Gastroesophageal sphincter (tissue), 3 donors: ENCODE results near the gene RAB26.
"Not testable (repeated sequence)": the region's sequence is repeated elsewhere in the genome, so short reads cannot be mapped to it uniquely, and the experiment has no call there.

Experiments
- EP300 ChIP-seq: sonication (generic); formaldehyde crosslinking; IDR thresholded peaks from one replicate; pipeline ENCODE4 v1.6.1; 2017; ENCODE audit warnings: antibody characterized with exemption, mild to moderate bottlenecking
- POLR2A ChIP-seq, 2 donors: fragments of 450-650 bp; IDR thresholded peaks; one replicate each; pipeline ENCODE4 v1.6.1; 2017; ENCODE audit warnings: antibody characterized with exemption in 2 of 2, mild to moderate bottlenecking in 2 of 2, moderate library complexity in 1 of 2
- POLR2AphosphoS5 ChIP-seq: sonication (generic); formaldehyde crosslinking; IDR thresholded peaks from one replicate; pipeline ENCODE4 v1.6.1; 2017; ENCODE audit warnings: antibody characterized with exemption
- TF ChIP-seq, protein P1 (sequence below), 4 experiments: fragments of 200-600 bp in 2 of 4; fragments of 450-650 bp in 2 of 4; sonication (generic) in 1 of 4; IDR thresholded peaks; one replicate each; pipeline ENCODE4 v1.5.1; 2017 to 2019; ENCODE audit warnings: antibody characterized with exemption in 4 of 4, mild to moderate bottlenecking in 2 of 4, moderate library complexity in 2 of 4

DNA sequence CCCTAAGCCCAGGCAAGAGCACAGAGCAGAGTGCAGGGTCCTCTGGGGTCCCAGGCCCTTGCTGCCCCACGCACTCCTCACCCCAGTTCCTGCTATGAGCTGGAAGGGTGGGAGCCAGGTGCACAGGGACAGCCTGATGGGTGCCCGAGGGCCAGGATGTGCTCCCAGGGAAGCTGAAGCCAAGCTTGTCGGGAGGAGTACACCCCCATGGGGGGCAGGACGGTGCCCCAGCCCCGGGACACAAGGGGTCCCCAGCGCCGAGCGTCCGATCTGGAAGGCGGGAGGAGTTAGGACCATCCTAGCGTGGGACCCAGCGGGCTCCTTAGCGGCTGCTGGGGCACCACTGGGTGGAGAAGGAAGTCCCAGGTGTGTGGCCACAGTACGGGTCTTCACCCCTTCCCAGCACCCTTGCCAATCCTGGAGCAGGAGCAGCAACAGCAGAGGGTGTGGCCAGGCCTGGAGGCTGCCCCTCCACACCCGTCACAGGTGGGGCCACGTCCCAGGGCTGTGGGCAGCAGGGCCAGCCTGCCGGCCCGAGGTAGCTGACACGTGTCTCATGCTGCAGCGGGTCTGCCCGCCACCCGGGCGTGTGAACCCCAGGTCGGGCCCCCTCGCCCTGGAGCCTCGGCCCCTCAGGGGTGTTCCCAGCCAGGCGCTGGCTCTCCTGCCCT, 24.6 kb upstream of the RAB26 start:
- TF ChIP-seq, protein P1, sequence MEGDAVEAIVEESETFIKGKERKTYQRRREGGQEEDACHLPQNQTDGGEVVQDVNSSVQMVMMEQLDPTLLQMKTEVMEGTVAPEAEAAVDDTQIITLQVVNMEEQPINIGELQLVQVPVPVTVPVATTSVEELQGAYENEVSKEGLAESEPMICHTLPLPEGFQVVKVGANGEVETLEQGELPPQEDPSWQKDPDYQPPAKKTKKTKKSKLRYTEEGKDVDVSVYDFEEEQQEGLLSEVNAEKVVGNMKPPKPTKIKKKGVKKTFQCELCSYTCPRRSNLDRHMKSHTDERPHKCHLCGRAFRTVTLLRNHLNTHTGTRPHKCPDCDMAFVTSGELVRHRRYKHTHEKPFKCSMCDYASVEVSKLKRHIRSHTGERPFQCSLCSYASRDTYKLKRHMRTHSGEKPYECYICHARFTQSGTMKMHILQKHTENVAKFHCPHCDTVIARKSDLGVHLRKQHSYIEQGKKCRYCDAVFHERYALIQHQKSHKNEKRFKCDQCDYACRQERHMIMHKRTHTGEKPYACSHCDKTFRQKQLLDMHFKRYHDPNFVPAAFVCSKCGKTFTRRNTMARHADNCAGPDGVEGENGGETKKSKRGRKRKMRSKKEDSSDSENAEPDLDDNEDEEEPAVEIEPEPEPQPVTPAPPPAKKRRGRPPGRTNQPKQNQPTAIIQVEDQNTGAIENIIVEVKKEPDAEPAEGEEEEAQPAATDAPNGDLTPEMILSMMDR (IDR thresholded peaks at IDR 0.05): not testable (repeated sequence)
- peak in 1 of 2 donors; percentile 11 for TF ChIP-seq POLR2A (IDR thresholded peaks at IDR 0.05)
- not testable (repeated sequence) for TF ChIP-seq POLR2AphosphoS5, EP300
